Hematopoietic multipotent progenitor cell treated with erythropoietin and hydrocortisone succinate and interleukin-3 and kit ligand, for 6 days (in vitro differentiated cells): Measurements from ENCODE around the gene UMAD1.

Source experiments
- DNase-seq: peaks from one replicate; pipeline ENCODE4 v3.0.0-alpha.2; 2015

The UMAD1 gene

DNA sequence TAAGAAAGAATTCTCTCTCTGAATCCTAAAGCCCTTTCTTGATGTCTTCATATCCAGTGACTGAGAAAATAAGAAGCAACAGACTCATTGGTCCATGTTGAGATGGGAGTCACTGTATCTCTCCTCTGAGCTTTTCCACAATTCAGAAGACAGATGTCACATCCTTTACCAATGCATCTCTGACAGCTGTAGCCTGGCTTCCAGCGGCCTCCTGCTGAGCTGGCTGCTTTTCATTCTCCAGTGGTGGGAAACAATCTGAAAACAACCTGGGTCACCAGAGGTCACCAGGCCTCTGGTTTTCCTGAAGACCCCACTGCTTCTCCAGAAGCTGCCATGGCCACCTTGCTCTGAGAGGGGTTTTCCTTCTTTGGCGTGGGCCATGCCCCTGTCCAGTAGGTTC, 96.1 kb downstream of the UMAD1 start:
- DNase-seq: no peak

DNA sequence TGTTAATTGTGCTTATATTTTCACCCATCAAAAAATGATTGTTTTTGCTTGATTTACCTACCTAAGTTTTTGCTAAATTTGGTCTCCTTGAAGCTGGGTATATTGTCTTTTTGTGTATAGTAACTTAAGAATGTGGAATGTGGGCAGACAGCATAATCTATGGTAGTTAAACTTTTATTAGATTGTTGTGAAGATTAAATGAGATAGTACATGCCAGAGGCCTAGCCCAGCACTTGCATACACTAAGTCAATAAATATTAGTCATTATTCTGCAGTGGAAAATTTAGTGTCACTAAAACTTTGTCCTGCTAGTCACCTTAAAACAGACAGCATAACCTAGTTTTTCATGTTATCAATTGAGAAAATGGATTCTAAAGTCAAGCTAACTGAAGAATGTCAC, 97.1 kb downstream of the UMAD1 start:
- no peak for DNase-seq

GRCh38 chr7:7738177-7738576, 97.6 kb downstream of the UMAD1 start:
- DNase-seq: no peak

- DNase-seq: no peak
Observed at GRCh38 chr7:7738622-7739021, 98.1 kb downstream of the UMAD1 start.

- DNase-seq: no peak
Observed at GRCh38 chr7:7739204-7740036, 98.9 kb downstream of the UMAD1 start.

DNA sequence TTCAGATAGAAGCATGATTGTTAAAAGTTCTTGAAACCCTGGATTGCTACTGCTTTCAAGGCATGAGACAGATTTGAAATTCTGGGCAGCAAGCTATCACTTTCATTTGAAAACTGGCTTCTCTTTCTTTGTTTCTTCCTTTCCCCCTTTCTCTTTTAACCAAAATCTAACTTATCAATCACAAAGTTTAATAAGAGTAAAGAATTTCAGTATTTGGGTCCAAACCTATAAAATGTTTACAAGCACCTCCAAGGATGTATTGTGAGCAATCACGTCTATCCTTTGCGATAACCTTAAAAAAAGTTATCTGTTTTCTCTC, 99.4 kb downstream of the UMAD1 start:
- DNase-seq: no peak

DNA sequence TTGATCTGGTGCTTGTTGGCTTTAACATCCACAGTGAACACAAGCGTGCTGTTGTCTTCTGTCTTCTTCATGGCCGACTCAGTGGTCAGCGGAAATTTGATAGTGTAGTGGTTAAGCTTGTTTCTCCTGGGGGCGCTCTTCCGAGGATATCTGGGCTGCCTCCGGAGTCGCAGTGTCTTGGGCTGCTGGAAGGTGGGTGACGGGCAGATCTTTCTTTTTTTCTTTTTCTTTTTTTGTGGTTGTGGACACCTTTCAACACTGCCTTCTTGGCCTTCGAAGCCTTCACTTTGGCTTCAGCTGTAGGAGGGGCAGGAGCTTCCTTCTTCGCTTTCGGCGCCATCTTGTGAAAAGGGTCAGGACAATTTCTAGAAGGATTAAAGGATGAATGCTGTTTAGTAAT, 101.7 kb downstream of the UMAD1 start:
- DNase-seq: no peak

GRCh38 chr7:7745258-7745657, 104.7 kb downstream of the UMAD1 start:
- DNase-seq: no peak

GRCh38 chr7:7745966-7746365, 105.4 kb downstream of the UMAD1 start:
- DNase-seq: no peak

DNA sequence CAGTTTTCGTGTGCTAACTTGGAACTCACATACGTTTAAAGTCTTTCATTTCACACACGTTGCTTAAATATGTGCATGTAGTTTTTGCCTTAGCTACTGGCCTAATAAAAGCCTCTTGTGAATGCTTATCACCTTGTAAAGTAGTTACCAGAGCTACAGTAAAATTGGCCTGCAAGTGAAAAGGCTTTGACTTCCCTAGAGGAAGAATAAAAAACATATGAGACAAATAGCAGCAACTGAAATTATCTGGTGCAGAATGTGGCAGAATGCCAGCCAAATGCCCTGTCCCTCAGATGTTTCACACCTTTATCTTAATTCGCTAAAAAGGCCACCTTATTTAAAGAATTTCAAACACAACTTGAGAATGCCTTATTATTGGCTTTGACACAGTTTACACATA, 105.9 kb downstream of the UMAD1 start:
- DNase-seq: peak; percentile 68

GRCh38 chr7:7750571-7751242, 110.2 kb downstream of the UMAD1 start:
- DNase-seq: no peak

DNA sequence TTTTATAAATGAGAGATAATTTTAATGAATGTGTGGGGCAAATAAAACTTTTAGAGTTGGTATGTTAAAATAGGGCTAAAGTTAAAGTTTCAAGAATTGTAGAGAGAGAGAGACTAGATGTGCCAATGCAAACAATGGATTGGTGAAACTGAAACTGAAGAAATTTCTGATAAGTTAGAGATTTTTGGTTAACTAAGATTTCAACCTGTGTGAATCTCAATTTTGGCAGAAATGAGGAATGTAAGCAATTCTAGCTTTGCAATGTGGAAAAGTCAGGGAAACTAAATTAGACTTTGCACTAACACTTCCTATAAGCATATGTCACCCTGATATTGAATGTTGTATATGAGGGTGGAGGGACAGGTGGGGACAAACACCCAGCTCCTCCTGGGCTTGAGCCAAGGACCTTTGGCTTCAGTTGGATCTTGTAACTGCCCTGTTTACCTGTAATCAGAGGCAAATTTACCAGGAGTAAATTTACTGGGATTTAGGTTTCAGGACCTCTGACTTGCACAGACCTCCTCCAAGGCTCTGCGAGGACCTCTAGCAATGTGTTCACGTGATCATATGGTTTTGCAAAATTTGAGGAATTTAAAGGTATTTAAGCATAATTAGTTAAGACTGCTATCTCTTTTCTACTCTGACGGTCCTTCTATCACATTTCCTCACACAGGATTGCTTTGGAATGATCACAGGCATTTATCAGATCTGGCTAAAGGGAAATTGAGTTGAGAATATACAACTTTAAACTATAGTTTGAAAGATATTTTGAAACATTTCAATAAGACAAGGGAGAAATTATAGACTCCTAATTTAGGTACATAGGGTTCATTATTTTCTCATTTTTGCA, 110.9 kb downstream of the UMAD1 start:
- DNase-seq: no peak

DNA sequence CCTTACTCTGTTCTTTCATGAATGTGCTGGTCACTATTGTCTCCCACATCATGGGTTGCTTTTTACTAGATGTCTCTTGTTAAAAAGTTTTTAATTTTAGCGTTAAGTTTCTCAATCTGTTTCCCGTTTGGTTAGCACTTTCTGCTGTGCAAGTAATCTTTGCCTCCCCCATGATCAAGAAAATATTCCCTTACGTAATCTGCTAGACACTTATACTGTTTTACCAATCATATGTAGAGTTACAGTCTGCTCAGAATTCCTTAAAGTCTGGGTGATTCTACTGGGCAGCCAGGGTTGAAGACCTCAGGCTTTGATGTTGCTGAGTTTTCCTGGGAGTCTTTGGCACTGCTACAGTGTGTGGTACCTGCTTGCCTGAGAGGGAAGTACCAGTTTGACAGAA, 116.0 kb downstream of the UMAD1 start:
- DNase-seq: no peak

DNA sequence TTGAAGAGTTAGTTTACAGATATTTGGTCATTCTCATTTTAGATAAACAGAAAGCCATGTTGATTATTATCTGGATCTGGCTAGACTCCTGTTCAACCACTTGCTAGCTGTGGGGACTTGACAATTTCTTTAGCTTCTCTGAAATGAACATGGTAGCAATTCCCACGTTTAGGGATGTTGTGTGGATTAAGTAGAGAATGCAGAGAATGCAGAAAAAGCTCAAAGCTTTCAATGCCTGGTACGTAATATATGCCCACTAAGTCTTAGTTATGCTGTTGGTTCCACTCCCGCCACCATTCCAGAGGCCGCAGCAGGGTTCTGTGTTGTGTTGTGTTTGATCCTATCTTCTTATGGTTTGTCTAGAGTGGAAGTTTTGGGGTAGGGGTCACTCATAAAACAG, 117.0 kb downstream of the UMAD1 start:
- no peak for DNase-seq

DNA sequence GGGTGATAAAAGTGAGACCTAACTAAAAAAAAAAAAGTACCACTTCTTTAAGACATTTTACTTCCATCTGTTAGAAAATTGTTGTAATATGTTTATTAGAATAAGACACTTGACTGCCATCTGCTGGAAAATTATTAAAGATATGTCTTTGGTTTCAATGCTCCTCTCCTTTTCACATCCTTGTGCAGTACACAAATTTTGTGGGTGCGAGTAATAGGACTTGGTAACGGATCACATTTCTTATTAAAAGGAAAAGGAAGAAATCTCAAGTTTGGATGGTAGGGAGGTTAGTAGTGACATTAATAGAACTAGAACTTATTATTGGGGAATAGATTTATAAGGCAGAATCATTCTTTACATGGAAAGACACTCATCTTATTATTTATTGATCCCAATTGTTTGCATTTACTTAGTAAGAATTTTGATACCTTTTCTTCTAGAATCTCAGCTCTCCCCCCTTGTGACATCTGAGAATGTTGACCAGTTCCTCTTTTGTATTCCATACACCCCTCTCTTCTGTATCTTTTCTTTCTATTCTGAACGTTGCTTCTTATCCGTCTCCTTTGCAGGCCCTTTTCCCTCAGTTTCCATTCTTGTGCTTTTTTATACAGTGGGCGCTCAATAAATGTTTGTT, 120.9 kb downstream of the UMAD1 start:
- DNase-seq: peak; percentile 89

DNA sequence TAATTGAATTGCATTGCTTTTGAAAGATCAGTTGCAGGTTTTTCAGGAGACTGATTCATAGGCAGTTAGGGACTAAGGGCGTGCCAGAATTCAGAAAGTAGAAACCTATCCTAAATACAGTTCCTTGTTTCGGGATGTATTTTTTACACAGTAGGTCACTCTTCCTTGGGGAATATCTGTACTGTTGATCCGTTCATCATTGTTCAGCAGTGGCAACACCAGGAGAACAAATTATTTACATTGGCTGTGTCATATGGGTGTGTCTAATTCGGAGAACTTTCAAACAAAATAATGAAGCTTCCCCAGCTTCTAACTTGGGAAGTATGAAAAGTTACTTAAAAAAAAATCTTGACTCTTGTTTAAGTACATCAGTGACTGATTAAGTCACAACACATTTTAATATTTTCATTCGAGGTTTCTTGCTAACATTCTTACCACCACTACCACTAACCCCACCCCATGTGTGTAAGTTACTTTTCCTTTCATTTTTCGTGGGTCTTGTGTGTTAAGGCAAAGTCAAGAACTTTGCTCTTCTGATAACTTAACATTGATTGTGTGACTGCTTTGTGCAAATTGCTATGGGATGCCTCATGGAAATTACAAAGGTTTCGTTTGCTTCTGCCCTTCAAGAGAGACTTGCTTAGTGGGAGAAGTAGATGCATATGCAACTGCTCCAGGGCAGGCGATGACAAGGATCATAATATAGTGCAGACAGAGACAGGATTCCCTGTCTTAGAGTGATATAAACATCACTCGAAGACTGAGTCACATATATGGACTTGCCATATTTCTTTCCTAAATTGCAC, 121.6 kb downstream of the UMAD1 start:
- DNase-seq: peak; percentile 69

DNA sequence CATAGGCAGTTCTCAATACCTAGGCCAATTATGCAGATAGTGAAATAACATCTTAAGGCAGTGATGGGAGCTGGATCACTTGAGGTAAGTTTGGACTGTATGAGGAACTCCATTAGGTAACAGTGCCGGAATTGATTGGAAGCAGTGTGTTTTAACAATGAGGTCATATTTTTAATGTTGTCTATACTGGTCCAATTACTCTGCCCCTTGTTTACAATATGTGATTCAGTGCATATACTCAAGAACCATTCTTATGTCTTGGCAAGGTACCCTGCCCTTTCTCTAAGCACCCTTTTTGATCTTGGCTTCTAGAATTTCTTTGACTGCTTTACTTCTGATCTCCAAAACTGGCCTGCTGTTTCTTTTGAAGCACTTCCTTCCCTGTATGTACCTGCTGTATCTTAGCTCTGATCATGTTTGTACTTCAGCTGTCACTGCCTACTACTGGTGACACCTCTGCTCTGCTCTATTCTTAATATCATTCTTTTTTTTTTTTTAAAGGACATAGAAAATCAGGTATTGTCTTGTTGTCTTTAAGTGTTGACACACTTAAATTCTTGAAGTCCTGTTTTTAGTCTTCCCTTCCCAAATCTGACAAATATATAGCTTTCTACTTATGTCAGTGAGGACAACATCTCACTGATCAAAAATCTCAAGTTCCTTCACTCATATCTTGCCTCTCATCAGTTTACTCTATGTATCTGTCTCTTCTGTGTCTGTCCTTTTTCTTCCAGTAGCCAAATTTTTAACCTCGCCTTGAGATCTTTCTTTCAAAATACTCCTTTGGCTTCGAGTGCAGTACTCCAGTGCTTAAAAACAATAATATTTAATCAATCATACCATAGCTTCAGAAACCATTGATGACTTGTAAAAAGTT, 124.2 kb downstream of the UMAD1 start:
- no peak for DNase-seq

DNA sequence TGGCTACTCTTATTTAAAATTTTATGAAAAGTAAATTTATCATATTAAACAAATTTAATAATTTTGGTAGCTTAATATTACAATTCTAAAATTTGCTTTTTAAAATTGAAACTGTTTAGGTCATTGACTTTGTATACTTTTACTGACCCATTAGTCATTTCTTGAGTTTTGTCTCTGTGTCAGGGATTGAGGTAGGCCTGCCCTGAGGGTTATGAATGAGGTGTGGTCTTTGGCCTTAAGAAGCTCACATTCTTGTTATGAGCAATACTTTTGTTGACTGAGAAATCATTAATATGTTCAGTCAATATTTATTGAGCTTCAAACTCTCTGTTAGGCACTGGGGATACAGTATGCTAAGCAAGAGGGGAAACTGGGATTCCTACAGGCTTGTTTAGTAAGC, 124.9 kb downstream of the UMAD1 start:
- no peak for DNase-seq

- DNase-seq: no peak
Observed at GRCh38 chr7:7766671-7767070, 126.1 kb downstream of the UMAD1 start.

DNA sequence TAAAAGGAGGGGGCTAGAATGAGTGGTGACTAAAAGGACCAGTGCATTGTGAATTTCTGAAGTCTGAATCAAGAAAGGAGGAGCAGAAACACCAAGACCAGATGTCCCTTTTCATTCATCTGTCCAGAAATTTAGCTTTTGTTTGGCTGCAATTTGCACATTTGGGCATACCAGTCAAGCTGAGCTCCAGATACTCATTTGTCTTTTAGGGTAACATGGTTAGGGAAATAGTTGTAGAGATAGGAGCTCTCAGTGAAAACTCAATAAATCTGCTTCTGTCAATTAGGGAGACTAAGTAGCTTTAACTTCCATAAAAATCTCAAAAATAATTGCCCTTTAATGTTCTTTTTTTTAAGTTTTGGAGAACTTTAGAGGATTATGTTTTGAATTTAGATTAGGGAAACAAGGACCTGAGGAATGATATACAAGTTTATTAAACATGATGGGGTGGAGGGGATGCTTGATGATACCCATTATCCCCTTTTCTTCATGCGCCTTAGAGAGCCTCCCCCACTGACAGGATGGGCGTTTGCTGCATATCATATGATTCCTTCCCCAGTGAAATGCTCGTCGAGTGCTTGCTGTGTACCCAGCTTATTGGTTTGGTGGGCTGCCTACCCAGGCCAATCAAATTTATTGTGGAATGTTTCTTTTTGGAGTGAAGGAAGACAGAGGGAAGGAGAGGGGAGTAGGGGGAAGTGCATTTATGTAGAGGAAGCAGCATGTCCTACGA, 128.6 kb downstream of the UMAD1 start:
- no peak for DNase-seq
